Adrenal gland (tissue), 5 donors: ENCODE measurements around the gene PKP1.

Experiments used
- POLR2A ChIP-seq, 2 donors: fragments of 450-650 bp; IDR thresholded peaks; one replicate each; pipeline ENCODE4 v1.6.1; 2017; ENCODE audit warnings: antibody characterized with exemption in 2 of 2, mild to moderate bottlenecking in 2 of 2, moderate library complexity in 1 of 2
- TF ChIP-seq, protein P1 (sequence below), 6 experiments: fragments of 450-650 bp in 4 of 6; fragments of 200-600 bp in 2 of 6; sonication (generic) in 1 of 6; IDR thresholded peaks; 1 replicate in 5 of 6; 2 replicates in 1 of 6; pipeline versions ENCODE4 v1.5.1 to v1.8.0; 2016 to 2021; ENCODE audit warnings: antibody characterized with exemption in 6 of 6, mild to moderate bottlenecking in 2 of 6, moderate library complexity in 1 of 6
- donor health status: DM: no; HTN: no; CAD: no.

DNA sequence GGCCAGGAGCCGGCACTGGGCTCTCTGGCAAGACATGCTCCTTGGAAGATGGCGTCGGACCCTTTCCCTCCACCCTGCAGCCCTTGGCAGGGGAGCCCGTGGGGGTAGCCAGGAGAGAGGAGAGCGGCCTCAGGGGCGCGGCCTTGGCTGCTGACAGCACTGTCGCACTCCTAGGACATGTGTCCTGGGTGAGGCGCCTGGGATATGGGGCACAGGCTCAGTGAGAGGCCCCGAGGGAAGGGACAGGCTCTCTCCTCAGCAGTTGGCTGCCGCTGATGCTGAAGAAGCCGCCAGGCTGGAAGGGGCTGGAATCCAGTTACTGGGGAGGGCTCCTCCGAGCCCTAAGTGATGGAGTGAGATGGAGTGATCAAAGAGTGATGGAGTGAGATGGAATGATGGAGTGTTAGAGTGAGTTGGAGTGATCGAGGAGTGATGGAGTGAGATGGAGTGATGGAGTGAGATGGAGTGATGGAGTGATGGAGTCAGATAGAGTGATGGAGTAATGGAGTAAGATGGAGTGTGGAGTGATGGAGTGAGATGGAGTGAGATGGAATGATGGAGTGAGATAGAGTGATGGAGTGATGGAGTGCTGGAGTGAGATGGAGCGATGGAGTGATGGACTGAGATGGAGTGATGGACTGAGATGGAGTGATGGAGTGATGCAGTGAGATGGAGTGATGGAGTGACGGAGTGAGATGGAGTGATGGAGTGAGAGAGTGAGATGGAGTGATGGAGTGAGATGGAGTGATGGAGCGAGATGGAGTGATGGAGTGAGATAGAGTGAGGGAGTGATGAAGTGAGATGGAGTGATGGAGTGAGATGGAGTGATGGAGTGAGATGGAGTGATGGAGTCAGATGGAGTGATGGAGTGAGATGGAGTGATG, 27.6 kb upstream of the PKP1 start:
- TF ChIP-seq, protein P1, sequence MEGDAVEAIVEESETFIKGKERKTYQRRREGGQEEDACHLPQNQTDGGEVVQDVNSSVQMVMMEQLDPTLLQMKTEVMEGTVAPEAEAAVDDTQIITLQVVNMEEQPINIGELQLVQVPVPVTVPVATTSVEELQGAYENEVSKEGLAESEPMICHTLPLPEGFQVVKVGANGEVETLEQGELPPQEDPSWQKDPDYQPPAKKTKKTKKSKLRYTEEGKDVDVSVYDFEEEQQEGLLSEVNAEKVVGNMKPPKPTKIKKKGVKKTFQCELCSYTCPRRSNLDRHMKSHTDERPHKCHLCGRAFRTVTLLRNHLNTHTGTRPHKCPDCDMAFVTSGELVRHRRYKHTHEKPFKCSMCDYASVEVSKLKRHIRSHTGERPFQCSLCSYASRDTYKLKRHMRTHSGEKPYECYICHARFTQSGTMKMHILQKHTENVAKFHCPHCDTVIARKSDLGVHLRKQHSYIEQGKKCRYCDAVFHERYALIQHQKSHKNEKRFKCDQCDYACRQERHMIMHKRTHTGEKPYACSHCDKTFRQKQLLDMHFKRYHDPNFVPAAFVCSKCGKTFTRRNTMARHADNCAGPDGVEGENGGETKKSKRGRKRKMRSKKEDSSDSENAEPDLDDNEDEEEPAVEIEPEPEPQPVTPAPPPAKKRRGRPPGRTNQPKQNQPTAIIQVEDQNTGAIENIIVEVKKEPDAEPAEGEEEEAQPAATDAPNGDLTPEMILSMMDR (IDR thresholded peaks at IDR 0.05) = no peak
- no peak for TF ChIP-seq POLR2A (IDR thresholded peaks at IDR 0.05)
